GM21737 (cell line): Measurements from ENCODE around the gene JAK1.
"Not testable (repeated sequence)": the region's sequence is repeated elsewhere in the genome, so short reads cannot be mapped to it uniquely, and the experiment has no call there.

ENCODE experiments used
- ATAC-seq: cut with Tn5 transposase; IDR thresholded peaks from one replicate; pipeline ENCODE4 v1.9.1; 2021; ENCODE audit warnings: mild to moderate bottlenecking, moderate library complexity; ENCODE audit not compliant: unreplicated experiment

The JAK1 gene

DNA sequence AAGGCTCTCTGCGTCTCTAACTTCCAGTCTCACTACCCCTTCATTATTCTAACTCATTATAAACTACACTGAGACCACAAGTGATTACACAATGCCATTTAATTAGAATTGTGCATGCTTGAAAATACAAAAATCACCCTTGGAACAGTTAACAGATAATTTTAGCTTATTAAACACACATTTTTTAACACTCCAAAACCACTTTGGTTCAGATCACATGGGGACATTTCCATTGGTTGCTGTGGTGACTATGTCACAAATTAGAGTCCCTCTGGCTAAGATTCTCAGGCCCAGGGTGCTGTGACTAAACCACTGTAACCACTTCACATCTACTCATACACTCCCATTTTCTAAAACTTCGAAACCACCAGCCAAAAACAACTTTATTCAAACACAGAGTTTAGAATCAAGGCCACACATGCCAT lies 43.0 kb downstream of the JAK1 start:
- ATAC-seq, result no peak

DNA sequence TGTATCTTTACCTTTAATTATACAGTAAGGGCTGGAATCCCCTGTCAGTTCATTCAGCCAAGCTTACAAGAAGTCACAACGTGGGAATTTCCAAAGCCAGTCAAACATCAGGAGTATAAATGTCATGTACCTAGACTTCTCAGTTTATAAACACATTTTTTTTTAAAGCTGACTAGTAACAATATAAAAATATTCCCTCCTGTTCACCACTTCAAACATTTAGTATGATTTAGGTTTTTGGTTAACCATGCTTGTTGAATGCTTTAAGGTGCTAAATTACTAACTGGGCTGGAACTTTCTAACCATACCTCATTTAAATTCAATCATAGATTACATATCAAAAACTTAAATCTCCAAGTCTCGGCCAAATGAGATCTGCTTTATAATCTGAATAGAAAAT lies 44.0 kb downstream of the JAK1 start:
- ATAC-seq, result no peak

DNA sequence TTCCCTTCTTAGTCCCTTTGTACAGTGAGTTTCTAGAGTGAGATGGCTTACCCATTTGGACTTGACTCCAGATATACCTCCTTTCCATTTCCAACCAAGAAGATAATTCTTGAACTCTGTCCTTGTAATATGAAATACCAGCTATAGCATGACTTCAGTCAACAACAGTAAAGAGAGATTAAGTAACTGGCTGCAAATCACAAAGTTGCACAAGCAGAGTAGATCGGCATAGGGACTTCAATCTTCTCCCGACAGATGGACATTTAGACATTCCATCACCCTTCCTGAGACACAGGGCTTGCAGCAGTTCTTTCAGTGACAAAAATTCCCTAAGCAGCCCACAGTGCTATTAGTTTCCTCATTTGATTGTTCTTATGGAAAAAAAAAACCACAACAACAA lies 44.6 kb downstream of the JAK1 start:
- ATAC-seq, result no peak

DNA sequence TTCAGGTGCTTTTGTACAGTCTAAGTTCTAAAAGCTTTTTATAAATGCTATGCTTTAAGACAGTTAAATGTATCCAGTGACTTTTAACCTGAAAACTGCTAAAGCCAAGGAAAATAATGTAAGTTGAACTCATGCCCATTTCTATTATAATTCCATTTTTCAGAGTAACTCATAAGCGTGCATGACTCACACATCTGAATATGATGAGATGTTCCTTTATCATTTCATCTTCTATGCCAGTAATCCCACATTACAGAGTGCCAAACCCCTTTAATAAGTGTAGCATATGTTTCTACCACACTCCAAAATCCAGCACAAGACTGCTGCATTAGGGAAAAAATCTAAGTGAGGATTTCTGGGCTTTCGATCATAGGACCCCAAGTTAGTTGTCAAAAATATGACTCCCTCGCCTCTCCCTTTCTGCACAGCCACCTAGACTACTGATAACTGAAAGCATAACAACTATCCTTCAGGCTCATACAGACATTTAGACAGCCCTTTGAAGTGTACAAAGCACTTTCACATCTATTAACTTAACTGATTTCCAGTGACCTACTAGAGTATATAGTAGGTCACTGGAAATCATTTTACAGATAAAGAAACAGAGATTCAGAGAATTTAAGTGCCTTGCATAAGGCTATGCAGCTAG lies 45.3 kb downstream of the JAK1 start:
- no peak for ATAC-seq

DNA sequence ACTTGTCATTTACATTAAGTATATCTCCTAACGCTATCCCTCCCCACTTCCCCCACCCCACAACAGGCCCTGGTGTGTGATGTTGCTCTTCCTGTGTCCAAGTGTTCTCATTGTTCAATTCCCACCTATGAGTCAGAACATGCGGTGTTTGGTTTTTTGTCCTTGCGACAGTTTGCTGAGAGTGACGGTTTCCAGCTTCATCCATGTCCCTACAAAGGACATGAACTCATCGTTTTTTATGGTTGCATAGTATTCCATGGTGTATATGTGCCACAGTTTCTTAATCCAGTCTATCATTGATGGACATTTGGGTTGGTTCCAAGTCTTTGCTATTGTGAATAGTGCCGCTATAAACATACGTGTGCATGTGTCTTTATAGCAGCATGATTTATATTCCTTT lies 47.2 kb downstream of the JAK1 start:
- ATAC-seq, result not testable (repeated sequence)

DNA sequence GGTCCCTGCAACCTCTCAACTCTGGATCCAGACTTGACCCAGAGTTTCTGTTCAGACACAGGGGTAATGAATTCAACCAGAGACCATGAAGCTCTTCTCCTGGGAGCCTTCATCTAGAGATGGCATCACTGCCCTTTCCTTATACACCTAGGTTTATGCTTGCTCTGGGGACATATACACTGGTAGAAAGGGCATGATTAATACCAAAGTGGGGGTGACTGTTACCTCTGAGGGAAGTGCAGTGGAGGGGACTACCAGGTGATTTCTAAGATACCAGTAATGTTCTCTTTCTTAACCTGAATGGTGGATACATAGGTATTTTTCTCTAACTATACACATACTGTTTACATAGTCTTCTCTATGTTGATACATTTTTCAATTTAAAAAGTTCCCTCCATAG lies 48.4 kb downstream of the JAK1 start:
- ATAC-seq, result no peak

DNA sequence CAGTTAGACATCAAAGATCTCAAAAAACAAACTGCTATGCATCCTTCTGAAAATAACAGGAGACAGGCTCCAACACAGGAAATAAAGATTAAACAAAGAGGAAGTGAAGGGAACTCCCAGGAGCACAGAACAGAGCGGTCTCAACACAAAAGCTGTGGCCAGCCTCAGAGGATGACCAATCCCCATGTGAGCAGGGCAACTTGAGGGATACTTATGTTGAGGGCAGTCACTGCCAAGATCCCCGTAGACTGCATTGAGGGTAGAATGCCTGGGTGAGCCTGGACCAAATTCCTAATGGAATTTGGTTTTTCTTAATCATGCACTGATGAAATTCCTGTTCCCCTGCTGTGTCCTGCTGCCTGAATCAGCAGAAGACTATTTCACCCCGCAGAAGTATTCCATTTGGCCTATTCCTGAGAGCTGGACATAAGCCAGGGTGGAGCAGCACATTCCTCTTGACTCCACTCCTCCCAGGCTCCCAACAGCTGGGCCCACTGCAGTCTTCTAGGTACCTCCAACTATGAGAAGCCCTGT lies 49.0 kb downstream of the JAK1 start:
- no peak for ATAC-seq

DNA sequence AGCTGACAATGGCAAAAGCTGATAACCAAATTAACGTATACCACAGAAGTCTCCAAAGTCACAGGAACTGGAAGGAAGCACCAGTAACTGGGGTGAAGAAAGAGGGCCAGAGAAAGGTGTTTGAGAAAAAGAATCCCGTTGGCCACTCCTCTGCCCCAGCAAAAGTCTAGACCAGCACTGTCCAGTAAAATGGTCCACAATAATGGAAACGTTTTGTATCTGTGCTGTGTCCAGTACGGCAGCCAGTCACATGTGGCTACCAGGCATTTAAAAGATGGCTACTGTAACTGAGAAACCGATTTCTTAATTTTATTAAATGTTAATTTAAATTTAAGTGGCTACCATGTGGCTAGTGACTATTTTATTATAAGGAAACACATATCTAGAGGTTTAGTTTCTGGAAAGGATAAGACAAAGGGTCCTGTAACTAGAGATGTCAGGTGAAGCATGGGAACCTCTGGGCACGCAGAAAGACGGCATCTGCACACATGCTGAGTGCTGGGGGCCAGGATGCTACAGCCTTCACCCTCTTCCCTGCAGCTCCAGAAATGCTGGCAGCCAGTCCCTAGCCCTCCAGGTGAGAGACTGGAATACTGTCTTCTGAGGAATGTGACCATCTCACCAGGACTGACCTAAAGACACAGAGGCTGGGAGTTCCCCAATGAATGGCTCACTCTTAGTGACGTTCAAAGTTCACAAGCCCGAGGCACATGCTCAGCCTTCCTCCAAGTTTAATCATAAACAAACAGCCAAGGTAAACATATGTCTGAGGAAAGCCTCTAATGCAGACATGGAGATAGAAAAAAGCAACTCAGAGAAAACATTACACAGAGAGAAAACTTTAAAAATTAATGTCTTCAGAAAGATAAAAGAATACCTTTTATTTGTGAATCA lies 50.7 kb downstream of the JAK1 start:
- no peak for ATAC-seq

DNA sequence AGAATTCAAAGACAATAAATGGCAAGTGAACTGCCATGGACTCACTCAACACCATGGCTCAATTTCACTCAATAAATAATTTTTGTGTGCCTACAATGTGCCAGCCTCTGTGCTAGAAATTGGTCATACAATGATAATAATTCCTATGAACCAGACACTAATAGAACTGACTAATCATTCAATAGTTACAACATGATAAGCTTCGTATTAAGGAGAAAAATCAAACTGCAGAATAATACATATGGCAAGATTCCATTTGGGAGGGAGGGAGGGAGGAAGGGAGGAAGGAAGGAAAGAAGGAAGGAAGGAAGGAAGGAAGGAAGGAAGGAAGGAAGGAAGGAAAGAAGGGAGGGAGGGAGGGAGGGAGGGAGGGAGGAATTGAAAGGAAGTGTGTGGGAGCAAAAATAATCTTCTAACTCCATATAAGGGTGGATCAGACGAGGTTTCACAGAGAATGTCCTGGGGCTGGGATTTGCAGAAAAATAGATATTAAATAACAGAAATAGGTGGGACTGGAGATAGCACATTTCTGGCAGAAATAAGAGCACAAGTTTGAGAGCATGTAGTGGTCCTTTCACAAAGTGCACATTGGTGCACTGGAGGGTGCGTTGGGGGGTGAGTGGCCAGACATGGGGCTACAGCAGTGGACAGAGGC lies 52.9 kb downstream of the JAK1 start:
- ATAC-seq, result no peak

DNA sequence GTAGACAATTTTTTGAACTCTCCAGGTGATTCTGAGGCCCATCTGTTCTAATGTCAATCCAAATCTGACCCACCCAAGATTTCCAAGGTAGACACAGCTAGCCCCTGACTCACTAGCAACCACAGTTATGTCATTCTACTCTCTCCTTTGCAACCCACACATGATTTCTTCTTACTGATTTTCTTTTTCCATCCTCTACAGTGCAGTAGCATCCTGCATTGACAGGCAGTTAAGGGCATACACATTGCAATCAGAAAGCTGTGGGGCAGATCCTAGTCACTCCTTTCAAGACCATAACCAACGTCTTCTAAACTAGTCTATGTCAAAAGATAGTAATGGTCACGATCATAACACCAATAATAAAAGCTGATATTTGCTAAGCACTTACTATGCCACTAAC lies 54.2 kb downstream of the JAK1 start:
- no peak for ATAC-seq

DNA sequence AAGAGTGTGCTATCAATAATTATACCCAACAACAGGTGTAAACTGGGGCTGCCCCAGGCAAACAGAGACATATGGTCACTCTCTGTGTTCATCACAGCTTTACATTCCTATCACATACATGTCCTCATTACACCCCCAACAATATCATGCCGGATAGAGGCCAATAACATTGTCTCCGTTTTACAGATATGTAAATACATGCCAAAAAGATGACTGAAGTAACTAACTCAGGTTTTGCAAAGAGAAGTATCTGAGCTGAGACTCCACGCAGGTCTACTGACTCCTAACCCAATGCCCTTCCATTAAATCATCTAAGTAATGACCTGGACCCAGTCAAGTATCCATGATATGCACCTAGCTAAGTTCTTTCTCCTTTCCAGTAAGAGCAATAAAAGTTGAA lies 55.0 kb downstream of the JAK1 start:
- ATAC-seq, result no peak

DNA sequence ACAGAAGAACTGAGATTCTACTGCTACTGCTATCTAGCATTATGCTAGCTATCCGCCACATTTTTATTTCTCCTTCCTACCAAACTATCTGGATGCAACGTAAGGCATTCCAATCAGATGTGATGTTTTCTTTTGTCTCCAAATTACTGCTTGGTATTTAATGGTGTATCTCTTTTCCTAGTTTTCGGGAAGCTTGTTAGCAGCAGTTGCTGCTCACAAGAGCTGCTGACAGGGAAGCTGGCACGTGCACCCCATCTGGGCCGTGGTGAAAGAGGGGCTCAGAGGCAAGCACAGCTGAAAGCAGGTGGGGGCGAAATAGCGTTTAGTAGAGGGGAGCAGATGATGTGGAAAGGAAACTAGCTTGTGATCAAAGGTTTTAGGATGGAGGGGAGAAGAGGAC lies 57.3 kb downstream of the JAK1 start:
- ATAC-seq, result no peak

DNA sequence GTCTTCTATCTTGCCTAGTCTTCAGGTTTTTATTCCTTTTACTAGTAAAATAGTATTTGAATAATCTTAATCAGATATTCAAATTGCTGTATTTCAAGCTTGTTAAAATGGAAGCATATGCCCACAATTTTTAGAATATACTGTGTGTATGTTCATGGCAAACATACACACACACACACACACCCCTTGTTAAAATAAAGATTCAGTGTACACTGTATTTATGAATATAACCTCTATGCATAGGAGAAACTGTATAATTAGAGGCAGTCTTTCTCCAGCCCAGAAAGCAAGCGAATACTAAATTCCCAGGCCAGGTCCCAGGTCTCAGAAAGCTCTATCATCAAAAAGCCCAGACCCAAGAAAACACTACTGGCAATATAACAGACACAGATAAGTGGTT lies 57.8 kb downstream of the JAK1 start:
- ATAC-seq, result no peak

DNA sequence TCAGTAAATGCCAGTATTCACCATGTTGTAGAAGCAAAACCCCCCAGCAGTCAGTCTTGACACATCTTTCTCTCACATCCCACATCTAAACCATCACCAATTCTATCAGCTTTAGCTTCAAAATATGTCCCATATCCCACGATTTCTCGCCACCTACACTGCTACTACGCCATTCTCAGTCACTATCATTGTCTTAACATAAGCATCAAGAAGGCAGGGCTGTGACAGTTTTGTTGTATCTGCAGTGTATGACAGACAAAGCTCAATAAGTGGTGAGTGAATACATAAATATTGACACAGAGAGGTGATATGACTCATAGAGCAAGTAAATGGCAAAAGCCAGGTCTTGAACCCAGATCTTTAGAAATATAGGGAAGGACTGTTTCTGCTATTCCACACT lies 59.9 kb downstream of the JAK1 start:
- ATAC-seq, result no peak

DNA sequence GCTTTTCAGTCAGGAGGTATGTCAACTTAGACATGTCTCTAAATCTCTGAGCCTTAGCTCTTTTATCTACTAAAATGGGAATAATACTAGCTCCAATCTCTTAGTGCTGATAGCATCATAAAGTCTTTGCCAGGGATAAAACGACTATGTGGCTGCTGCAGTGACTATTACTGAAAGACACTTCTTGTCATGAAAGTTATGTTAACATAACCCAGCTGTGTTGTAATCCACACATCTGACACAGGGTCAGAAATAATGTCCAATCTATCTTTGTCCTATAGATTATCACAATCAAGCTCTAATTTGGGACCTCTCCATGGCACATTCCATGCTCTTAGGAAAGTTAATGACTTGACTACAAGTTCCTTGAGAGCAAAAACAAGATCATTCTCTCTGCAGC lies 62.8 kb downstream of the JAK1 start:
- no peak for ATAC-seq

DNA sequence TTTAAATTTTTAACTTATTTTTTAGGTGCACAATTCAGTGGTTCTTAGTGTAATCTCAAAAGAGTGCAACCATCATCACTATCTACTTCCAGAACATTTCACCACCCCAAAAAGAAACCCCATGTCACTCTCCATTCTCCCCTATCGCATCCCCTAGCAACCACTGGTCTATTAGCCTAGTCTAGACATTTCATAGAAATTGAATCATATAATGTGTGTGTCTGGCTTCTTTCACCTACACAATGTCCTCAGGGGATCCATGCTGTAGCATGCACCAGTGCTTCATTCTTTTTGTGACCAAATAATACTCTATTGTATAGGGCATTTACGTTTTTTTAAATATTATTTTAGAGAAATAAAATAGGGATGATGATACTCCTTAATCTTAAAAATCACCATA lies 64.7 kb downstream of the JAK1 start:
- ATAC-seq, result no peak

DNA sequence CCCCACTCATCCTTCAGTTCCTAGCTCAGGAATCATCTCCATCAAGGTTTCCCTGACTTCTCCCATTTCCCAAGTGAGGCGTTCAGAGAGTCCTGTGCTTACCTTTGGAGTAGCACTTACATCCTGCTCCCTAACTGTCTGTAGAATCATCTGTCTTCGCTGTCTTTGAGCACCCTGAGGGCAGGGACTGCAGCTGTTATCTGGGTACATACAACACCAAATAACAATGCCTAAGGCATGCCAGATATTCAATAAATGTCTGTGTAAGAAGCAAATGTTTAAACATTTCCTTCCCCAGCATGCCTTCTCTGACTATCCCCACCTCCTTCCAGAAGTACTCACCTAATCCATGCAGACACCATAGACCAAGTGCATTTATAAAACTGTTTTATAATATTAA lies 65.4 kb downstream of the JAK1 start:
- no peak for ATAC-seq

DNA sequence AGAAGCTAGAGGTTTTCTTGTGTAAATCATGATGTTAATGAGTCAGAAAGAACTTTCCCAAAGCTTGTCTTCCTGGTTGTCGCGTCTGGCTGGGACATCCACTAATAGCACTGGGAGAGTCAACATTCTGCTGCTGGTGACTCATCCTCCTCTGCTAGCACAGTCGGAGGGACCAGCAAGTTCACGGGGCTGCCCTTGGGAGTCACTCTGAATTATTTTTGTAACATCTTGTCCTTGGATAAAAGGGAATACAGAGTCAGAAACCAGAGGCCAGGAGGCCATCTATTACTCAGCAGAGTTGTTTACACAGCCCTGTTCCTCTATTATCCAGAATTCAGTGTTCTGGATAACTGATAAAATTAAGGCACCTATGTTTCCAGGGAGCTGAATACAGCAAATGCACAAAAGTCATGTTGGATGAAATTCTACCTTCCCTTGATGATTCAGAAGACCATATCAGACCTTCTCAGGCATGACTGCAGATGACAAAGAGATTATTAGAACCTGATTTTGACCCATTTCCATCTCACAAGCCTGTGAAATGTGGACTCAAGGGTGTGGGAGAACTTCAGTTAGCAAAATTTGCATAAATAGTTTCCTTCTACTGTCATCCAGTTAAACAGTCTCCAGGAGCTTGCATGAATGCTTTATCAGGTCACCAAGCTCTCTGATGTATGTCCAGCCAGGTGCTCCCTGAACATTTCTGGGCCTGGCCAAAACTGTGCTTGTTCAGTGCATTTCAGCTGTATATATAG lies 68.1 kb downstream of the JAK1 start:
- ATAC-seq, result peak; percentile 61

DNA sequence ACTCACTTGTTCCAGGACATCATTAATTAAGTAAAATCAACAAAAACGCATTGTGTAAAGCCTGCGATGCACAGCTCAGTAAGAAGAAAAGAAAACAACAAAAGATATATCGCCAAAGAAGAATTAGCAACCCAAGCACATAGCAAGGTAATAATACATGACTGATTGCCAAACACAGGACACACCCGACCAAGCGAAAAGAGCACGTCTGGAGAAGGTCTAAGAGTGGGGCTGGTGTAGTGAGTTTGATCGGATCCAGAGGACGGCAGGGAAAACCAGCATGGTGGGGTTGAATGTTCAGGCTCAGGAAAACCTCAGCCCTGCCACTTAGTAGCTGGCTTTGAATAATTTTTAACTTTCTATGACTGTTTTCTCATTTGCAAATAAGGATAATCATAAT lies 69.8 kb downstream of the JAK1 start:
- ATAC-seq, result no peak

DNA sequence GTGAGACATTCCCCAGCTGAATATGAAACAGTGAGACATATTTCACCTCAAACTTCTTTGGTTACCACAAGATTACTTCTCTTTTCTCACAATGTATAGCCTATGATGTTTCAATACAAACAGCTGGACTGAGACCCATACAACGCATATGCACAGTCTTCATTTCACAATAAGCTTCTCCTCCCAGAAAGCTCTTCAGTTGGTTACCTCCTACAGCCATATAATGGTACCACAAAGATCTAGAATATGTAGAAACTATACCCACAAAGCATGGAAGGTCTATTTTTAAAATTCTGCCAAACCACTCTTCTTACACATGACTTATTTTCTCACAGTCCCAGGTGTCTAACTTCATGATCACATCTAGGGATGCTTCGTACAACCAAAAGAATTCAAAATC lies 70.8 kb downstream of the JAK1 start:
- ATAC-seq, result peak; percentile 59
